Activated B cell treated with CpG ODN at 0.5 μM for 24 hours (primary cell): ENCODE data around the gene ACBD7. TPM values are rescaled to one million over a fixed set of nuclear protein-coding genes. Genes with fewer than 3 reads are reported as not detected.

ENCODE experiments used
- ATAC-seq: fragments of 200-7000 bp; cut with Tn5 transposase; one replicate; pipeline ENCODE4 v1.10.0; 2021; ENCODE audit warnings: low read depth, mild to moderate bottlenecking, moderate library complexity
- CTCF ChIA-PET: fragments of 350-600 bp; sonication (Branson Sonifier 250); formaldehyde crosslinking; loops from one replicate; lab custom pipeline; 2021; ENCODE audit warnings: antibody characterized with exemption; lab: Charles Lee
- POLR2A ChIA-PET: fragments of 350-600 bp; sonication (Branson Sonifier 250); formaldehyde crosslinking; loops from one replicate; lab custom pipeline; 2021; ENCODE audit warnings: antibody characterized with exemption; lab: Charles Lee
- DNase-seq: peaks from one replicate; pipeline ENCODE4 v3.0.0; 2022
- H3K27ac Mint-ChIP-seq: one replicate; pipeline ENCODE4 v1.8.0; 2020; ENCODE audit warnings: mixed read lengths
- H3K27me3 Mint-ChIP-seq: one replicate; pipeline ENCODE4 v1.8.0; 2021; ENCODE audit warnings: mixed read lengths
- H3K36me3 Mint-ChIP-seq: one replicate; pipeline ENCODE4 v1.8.0; 2021; ENCODE audit warnings: low read depth, mixed read lengths
- H3K4me1 Mint-ChIP-seq: one replicate; pipeline ENCODE4 v1.8.0; 2021; ENCODE audit warnings: mixed read lengths
- H3K4me3 Mint-ChIP-seq: one replicate; pipeline ENCODE4 v1.8.0; 2020; ENCODE audit warnings: mild to moderate bottlenecking, mixed read lengths
- H3K9me3 Mint-ChIP-seq: one replicate; pipeline ENCODE4 v1.8.0; 2020; ENCODE audit warnings: mixed read lengths
- CTCF ChIP-seq: fragments of 200-600 bp; IDR thresholded peaks from one replicate; pipeline ENCODE4 v1.8.0; 2022; ENCODE audit warnings: antibody characterized with exemption, mild to moderate bottlenecking
- intact Hi-C: fragments of 100-400 bp; cut with micrococcal nuclease; formaldehyde crosslinking; loops from one replicate; pipeline ENCODE4 v1.15.1; 2024
- total RNA-seq: library from RNA; stranded (reverse); gene quantifications from 2 replicates; pipeline ENCODE4 v1.2.3, GENCODE V29; 2022

ACBD7 gene
- total RNA-seq, 1 donor from 2014 or later: not detected

- ATAC-seq: no peak
- Mint-ChIP-seq H3K27me3 (no peaks in the 10 kb centered on the region), H3K27ac (no peak overlapping the region), H3K36me3 (no peaks in the 10 kb centered on the region), H3K4me3 (no peak overlapping the region), H3K4me1 (no peaks in the 10 kb centered on the region), H3K9me3 (no peaks in the 10 kb centered on the region)
- TF ChIP-seq CTCF: no peak
- intact Hi-C loops: no loop called here
- DNase-seq: no peak
- CTCF ChIA-PET: no interaction called here
- POLR2A ChIA-PET: no interaction called here
These were observed 13.2 kb downstream of the ACBD7 start for GRCh38 chr10:15075421-15075820.

GRCh38 chr10:15072358-15072757 lies 16.2 kb downstream of the ACBD7 start:
- ATAC-seq: no peak
- H3K4me1 Mint-ChIP-seq: no peaks in the 10 kb centered on the region
- H3K27me3 Mint-ChIP-seq: peaks cover 6% of the 10 kb centered on the region
- DNase-seq: no peak
- intact Hi-C loops: no loop called here
- no peak overlapping the region for H3K4me3 Mint-ChIP-seq
- ChIA-PET CTCF (no interaction called here), POLR2A (interaction anchor here (0.7 kb wide), 1 partner anchor 34 kb away, joined by 4 read pairs; no protein-coding TSS in a partner anchor)
- no peak overlapping the region for H3K27ac Mint-ChIP-seq
- H3K9me3 Mint-ChIP-seq: no peaks in the 10 kb centered on the region
- no peak for TF ChIP-seq CTCF
- no peaks in the 10 kb centered on the region for H3K36me3 Mint-ChIP-seq

GRCh38 chr10:15069230-15069629 lies 19.3 kb downstream of the ACBD7 start:
- Mint-ChIP-seq H3K27ac (no peak overlapping the region), H3K9me3 (peaks cover 3% of the 10 kb centered on the region), H3K36me3 (no peaks in the 10 kb centered on the region), H3K4me3 (no peak overlapping the region), H3K4me1 (no peaks in the 10 kb centered on the region), H3K27me3 (peaks cover 12% of the 10 kb centered on the region)
- ChIA-PET POLR2A (no interaction called here), CTCF (no interaction called here)
- ATAC-seq (no peak), DNase-seq (no peak)
- TF ChIP-seq CTCF: no peak
- intact Hi-C loops: no loop called here

- DNase-seq (no peak), ATAC-seq (no peak)
- ChIA-PET CTCF (no interaction called here), POLR2A (no interaction called here)
- H3K4me1 Mint-ChIP-seq: no peaks in the 10 kb centered on the region
- intact Hi-C loops: no loop called here
- no peak for TF ChIP-seq CTCF
- peaks cover 14% of the 10 kb centered on the region for H3K27me3 Mint-ChIP-seq
- no peak overlapping the region for H3K27ac Mint-ChIP-seq
- H3K36me3 Mint-ChIP-seq: no peaks in the 10 kb centered on the region
- peaks cover 3% of the 10 kb centered on the region for H3K9me3 Mint-ChIP-seq
- no peak overlapping the region for H3K4me3 Mint-ChIP-seq
These were observed 19.8 kb downstream of the ACBD7 start for GRCh38 chr10:15068802-15069201.

- CTCF ChIA-PET: no interaction called here
- H3K9me3 Mint-ChIP-seq: peaks cover 3% of the 10 kb centered on the region
- no peak for ATAC-seq
These were observed 21.4 kb downstream of the ACBD7 start for GRCh38 chr10:15067154-15067553.

More at GRCh38 chr10:15067154-15067553, 21.4 kb downstream of the ACBD7 start:
- no peaks in the 10 kb centered on the region for H3K36me3 Mint-ChIP-seq
- H3K27ac Mint-ChIP-seq: no peak overlapping the region
- peaks cover 14% of the 10 kb centered on the region for H3K27me3 Mint-ChIP-seq
- no peaks in the 10 kb centered on the region for H3K4me1 Mint-ChIP-seq
- H3K4me3 Mint-ChIP-seq: no peak overlapping the region
- no peak for TF ChIP-seq CTCF
- intact Hi-C loops: no loop called here
- DNase-seq: no peak
- POLR2A ChIA-PET: no interaction called here
